PFSK-1 (cell line): ENCODE measurements around the gene PITPNM1.

Experiments used
- POLR2AphosphoS5 ChIP-seq: IDR thresholded peaks from 2 replicates; pipeline ENCODE4 v1.6.1; 2012; ENCODE audit warnings: low read depth, mild to moderate bottlenecking, control low read depth, low read length, moderate library complexity
- TAF1 ChIP-seq: IDR thresholded peaks from 2 replicates; pipeline ENCODE4 v1.6.1; 2012; ENCODE audit warnings: low read length, control low read depth, borderline replicate concordance; ENCODE audit not compliant: insufficient read depth
- TF ChIP-seq, protein P1 (sequence below), 2 experiments: IDR thresholded peaks; 2 replicates each; pipeline versions ENCODE4 v1.6.1 to v1.8.0; 2011 to 2012; ENCODE audit warnings: low read depth in 2 of 2, low read length in 2 of 2, control low read depth in 1 of 2, inconsistent platforms in 1 of 2, mild to moderate bottlenecking in 1 of 2, moderate library complexity in 1 of 2; ENCODE audit not compliant: insufficient read depth in 1 of 2

DNA sequence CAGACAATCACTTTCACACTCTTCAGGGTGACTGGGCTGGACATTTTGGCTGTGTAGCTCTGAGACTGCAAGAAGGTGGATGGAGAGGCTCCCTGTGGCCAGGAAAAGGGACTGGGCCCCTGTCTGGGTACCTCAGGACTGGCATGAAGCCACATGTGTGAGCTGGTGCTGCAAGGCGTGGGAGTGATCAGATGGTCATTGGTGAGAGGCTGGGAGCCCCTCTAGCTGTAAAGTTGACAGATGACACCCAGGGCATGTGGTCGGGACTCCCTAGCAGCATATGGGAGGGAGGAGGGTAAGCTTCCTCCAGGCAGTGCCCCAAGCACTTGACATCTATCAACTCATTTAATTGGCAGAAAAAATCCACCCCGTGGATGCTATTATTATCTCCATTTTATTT lies 37.0 kb upstream of the PITPNM1 start:
- no peak for TF ChIP-seq POLR2AphosphoS5
- TF ChIP-seq TAF1 = no peak
- TF ChIP-seq, protein P1, sequence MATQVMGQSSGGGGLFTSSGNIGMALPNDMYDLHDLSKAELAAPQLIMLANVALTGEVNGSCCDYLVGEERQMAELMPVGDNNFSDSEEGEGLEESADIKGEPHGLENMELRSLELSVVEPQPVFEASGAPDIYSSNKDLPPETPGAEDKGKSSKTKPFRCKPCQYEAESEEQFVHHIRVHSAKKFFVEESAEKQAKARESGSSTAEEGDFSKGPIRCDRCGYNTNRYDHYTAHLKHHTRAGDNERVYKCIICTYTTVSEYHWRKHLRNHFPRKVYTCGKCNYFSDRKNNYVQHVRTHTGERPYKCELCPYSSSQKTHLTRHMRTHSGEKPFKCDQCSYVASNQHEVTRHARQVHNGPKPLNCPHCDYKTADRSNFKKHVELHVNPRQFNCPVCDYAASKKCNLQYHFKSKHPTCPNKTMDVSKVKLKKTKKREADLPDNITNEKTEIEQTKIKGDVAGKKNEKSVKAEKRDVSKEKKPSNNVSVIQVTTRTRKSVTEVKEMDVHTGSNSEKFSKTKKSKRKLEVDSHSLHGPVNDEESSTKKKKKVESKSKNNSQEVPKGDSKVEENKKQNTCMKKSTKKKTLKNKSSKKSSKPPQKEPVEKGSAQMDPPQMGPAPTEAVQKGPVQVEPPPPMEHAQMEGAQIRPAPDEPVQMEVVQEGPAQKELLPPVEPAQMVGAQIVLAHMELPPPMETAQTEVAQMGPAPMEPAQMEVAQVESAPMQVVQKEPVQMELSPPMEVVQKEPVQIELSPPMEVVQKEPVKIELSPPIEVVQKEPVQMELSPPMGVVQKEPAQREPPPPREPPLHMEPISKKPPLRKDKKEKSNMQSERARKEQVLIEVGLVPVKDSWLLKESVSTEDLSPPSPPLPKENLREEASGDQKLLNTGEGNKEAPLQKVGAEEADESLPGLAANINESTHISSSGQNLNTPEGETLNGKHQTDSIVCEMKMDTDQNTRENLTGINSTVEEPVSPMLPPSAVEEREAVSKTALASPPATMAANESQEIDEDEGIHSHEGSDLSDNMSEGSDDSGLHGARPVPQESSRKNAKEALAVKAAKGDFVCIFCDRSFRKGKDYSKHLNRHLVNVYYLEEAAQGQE (IDR thresholded peaks at IDR 0.05; ENCODE audit: insufficient read depth in 1 of 2, low read depth in 2 of 2, low read length in 2 of 2) = no peak
